Keratinocyte (primary cell): Measurements from ENCODE around the gene RRAGD. TPM values are rescaled to one million over a fixed set of nuclear protein-coding genes. Genes with fewer than 3 reads are reported as not detected.

Experiments
- DNase-seq: peaks from one replicate; pipeline ENCODE4 v3.0.0-alpha.2; 2011; ENCODE audit warnings: low read depth, missing footprints, low spot score
- FAIRE-seq: peaks from 2 replicates; lab custom pipeline; 2011; peaks lifted over from hg19 to GRCh38; lab: Jason Lieb, UNC
- H2AFZ ChIP-seq: 2 replicates; pipeline ENCODE4 v1.6.0; 2012; ENCODE audit warnings: low read length, control low read depth, inconsistent platforms; ENCODE audit not compliant: control insufficient read depth
- H3K27ac ChIP-seq: 2 replicates; pipeline ENCODE4 v1.5.1; 2011; ENCODE audit warnings: low read length; ENCODE audit not compliant: control insufficient read depth, insufficient read depth
- H3K27me3 ChIP-seq: 3 replicates; pipeline ENCODE4 v1.6.0; 2011; ENCODE audit warnings: low read length; ENCODE audit not compliant: control insufficient read depth, insufficient read depth; ENCODE audit errors: extremely low read depth
- H3K36me3 ChIP-seq, 2 experiments: 2 replicates in 1 of 2; 3 replicates in 1 of 2; pipeline ENCODE4 v1.5.1; 2011; ENCODE audit warnings: low read length in 2 of 2, mild to moderate bottlenecking in 1 of 2; ENCODE audit not compliant: control insufficient read depth in 2 of 2, insufficient read depth in 2 of 2; ENCODE audit errors: extremely low read depth in 1 of 2
- H3K4me1 ChIP-seq: 3 replicates; pipeline ENCODE4 v1.5.1; 2011; ENCODE audit warnings: low read length; ENCODE audit not compliant: control insufficient read depth, insufficient read depth; ENCODE audit errors: extremely low read depth
- H3K4me2 ChIP-seq: 3 replicates; pipeline ENCODE4 v1.6.0; 2011; ENCODE audit warnings: low read depth, low read length; ENCODE audit not compliant: control insufficient read depth, insufficient read depth; ENCODE audit errors: extremely low read depth
- H3K4me3 ChIP-seq, 3 experiments: fragments of 200-600 bp in 1 of 3; sonication (generic) in 1 of 3; 2 replicates in 2 of 3; 3 replicates in 1 of 3; pipeline ENCODE4 v1.5.1; 2011 to 2016; ENCODE audit warnings: low read length in 3 of 3, mild to moderate bottlenecking in 3 of 3, control low read depth in 2 of 3, inconsistent platforms in 1 of 3, low read depth in 1 of 3, mixed read lengths in 1 of 3, mixed run types in 1 of 3, moderate library complexity in 1 of 3; ENCODE audit not compliant: control insufficient read depth in 2 of 3, insufficient read depth in 2 of 3; ENCODE audit errors: extremely low read depth in 1 of 3
- H3K79me2 ChIP-seq: 2 replicates; pipeline ENCODE4 v1.6.0; 2012; ENCODE audit warnings: low read length; ENCODE audit not compliant: control insufficient read depth, insufficient read depth
- H3K9ac ChIP-seq: 3 replicates; pipeline ENCODE4 v1.6.0; 2011; ENCODE audit warnings: low read length; ENCODE audit not compliant: control insufficient read depth, insufficient read depth; ENCODE audit errors: extremely low read depth
- H3K9me1 ChIP-seq: 3 replicates; pipeline ENCODE4 v1.6.0; 2011; ENCODE audit warnings: low read length; ENCODE audit not compliant: control insufficient read depth, insufficient read depth; ENCODE audit errors: extremely low read depth
- H3K9me3 ChIP-seq: 2 replicates; pipeline ENCODE4 v1.5.1; 2012; ENCODE audit warnings: low read depth, low read length; ENCODE audit not compliant: control insufficient read depth
- H4K20me1 ChIP-seq: 3 replicates; pipeline ENCODE4 v1.6.0; 2011; ENCODE audit warnings: low read length; ENCODE audit not compliant: control insufficient read depth, insufficient read depth; ENCODE audit errors: extremely low read depth
- EZH2 ChIP-seq: IDR thresholded peaks from one replicate; pipeline ENCODE4 v1.6.1; 2012; ENCODE audit warnings: inconsistent platforms, mild to moderate bottlenecking, low read length, moderate library complexity
- dilution Hi-C: fragments of 300-500 bp; cut with MboI; formaldehyde crosslinking; loops from one replicate; pipeline ENCODE4 v1.7.0; 2020; ENCODE audit warnings: low sequenced_read_pairs; ENCODE audit not compliant: extremely low pct_ligation_motif_present
- polyA plus RNA-seq, 5 experiments: library from polyadenylated mRNA; depleted of rRNA in 3 of 5; stranded (reverse) in 3 of 5; stranded (forward) in 1 of 5; unstranded in 1 of 5; fragments of >200 nt; gene quantifications; 1 replicate in 1 of 5; 2 replicates in 3 of 5; 3 replicates in 1 of 5; pipeline versions ENCODE4 v1.2.1 to v1.2.3, GENCODE V29; 2011 to 2012; ENCODE audit warnings: missing spikeins in 2 of 5, low read depth in 1 of 5, low replicate concordance in 1 of 5
- TF ChIP-seq, protein P1 (sequence below), 3 experiments: IDR thresholded peaks in 1 of 3; conservative IDR thresholded peaks in 1 of 3; optimal IDR thresholded peaks in 1 of 3; 2 replicates in 2 of 3; 3 replicates in 1 of 3; pipeline versions ENCODE3 to v1.5.1; 2011; ENCODE audit warnings: low read length in 3 of 3, mild to moderate bottlenecking in 3 of 3, moderate library complexity in 2 of 3, control low read depth in 1 of 3, inconsistent platforms in 1 of 3; ENCODE audit not compliant: insufficient read depth in 2 of 3; ENCODE audit errors: extremely low read depth in 1 of 3

Gene RRAGD
- polyA plus RNA-seq, 1 donor (not counting 4 experiments of a cell fraction or from before 2014, with no cell fraction given) = 0.18 TPM

DNA sequence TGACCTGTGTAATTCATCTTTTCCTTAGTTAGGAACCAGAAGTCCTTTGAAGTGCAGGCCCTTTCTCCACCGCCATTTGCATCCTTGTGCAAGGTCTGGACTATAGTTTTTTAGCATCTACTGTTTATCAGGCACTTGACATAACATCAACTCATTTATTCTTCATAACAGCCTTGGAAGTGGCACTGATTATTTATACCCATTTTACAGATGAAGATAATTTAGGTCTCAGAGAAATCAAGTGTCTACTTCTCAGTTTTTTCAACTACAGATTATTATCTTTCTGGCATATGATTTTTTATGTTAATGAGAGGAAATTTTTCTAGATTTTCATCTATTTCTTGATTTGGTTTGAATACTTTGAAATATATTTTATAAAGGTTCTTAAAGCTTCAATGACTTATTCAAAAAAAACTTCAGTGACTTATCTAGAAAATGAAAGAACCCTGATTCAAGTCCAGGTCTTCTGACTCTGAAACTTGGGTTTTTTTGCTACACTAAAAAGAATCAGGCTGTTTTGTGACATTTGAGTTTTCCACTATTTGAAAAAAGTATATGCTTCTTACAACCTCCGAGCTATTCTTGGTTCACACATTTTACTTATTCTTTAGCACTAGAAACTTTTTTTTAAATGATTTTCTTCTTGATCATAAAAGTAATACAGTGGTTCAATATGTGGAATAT is 56.4 kb downstream of the RRAGD start:
- H3K4me3 ChIP-seq = no peak overlapping the region
- FAIRE-seq (no peak), DNase-seq (no peak)
- H3K4me2 ChIP-seq = no peak overlapping the region
- dilution Hi-C loops = no loop called here
- H3K27ac ChIP-seq = no peak overlapping the region
- no peak overlapping the region for H3K9ac ChIP-seq
- H3K4me1 ChIP-seq = peaks cover 10% of the 10 kb centered on the region
- H3K36me3 ChIP-seq = no peaks in the 10 kb centered on the region
- no peaks in the 10 kb centered on the region for H4K20me1 ChIP-seq
- peaks cover 14% of the 10 kb centered on the region for H3K79me2 ChIP-seq
- H3K9me1 ChIP-seq = no peaks in the 10 kb centered on the region
- no peaks in the 10 kb centered on the region for H3K9me3 ChIP-seq
- peaks cover 4% of the 10 kb centered on the region for H3K27me3 ChIP-seq
- H2AFZ ChIP-seq = no peak overlapping the region
- no peak for TF ChIP-seq EZH2
- TF ChIP-seq, protein P1, sequence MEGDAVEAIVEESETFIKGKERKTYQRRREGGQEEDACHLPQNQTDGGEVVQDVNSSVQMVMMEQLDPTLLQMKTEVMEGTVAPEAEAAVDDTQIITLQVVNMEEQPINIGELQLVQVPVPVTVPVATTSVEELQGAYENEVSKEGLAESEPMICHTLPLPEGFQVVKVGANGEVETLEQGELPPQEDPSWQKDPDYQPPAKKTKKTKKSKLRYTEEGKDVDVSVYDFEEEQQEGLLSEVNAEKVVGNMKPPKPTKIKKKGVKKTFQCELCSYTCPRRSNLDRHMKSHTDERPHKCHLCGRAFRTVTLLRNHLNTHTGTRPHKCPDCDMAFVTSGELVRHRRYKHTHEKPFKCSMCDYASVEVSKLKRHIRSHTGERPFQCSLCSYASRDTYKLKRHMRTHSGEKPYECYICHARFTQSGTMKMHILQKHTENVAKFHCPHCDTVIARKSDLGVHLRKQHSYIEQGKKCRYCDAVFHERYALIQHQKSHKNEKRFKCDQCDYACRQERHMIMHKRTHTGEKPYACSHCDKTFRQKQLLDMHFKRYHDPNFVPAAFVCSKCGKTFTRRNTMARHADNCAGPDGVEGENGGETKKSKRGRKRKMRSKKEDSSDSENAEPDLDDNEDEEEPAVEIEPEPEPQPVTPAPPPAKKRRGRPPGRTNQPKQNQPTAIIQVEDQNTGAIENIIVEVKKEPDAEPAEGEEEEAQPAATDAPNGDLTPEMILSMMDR (optimal IDR thresholded peaks at IDR 0.05 in 1 of 3, IDR thresholded peaks at IDR 0.05 in 1 of 3, conservative IDR thresholded peaks at IDR 0.05 in 1 of 3; ENCODE audit: extremely low read depth in 1 of 3, insufficient read depth in 2 of 3, low read length in 3 of 3) = no peak

DNA sequence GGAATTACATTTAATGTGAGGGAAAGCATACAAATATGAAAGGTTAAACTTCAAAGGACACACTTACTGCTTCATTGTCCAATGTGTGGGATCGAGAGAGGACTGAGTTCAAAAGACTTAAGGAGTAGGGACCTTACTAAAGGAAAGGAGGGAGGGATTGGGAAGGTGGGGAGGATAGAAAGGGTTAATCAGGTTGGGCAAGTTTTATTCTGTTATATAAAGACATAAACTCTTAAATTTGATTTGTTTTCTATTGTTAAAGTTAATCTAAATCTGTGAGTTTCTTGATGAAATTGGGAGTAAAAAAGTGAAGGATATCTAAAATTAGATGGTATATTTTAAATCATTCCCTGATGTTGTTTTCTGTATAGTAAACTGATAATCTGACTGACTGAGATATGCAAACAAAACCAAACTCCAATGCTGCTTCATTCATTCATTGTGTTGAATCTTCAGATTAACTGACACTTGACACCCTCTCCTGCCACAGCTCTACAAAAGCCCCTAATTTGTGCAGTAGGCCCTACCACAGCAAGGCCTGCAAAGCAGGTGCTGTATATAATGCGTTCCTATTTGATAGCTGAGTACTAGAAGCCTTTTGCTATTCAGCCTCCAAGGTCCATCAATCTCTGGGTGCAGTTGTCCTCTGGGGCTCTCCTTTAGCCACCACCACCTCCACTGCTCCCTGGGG is 58.2 kb downstream of the RRAGD start:
- peaks cover 11% of the 10 kb centered on the region for H3K4me1 ChIP-seq
- no peaks in the 10 kb centered on the region for H3K9me3 ChIP-seq
- H3K79me2 ChIP-seq = peaks cover 25% of the 10 kb centered on the region
- H2AFZ ChIP-seq = no peak overlapping the region
- TF ChIP-seq, protein P1 (optimal IDR thresholded peaks at IDR 0.05 in 1 of 3, IDR thresholded peaks at IDR 0.05 in 1 of 3, conservative IDR thresholded peaks at IDR 0.05 in 1 of 3; ENCODE audit: extremely low read depth in 1 of 3, insufficient read depth in 2 of 3, low read length in 3 of 3) = no peak
- H3K27me3 ChIP-seq = peaks cover 4% of the 10 kb centered on the region
- no peak overlapping the region for H3K4me3 ChIP-seq
- no peak overlapping the region for H3K4me2 ChIP-seq
- no peak overlapping the region for H3K27ac ChIP-seq
- H3K9ac ChIP-seq = no peak overlapping the region
- dilution Hi-C loops = no loop called here
- no peaks in the 10 kb centered on the region for H3K36me3 ChIP-seq
- FAIRE-seq = no peak
- DNase-seq = no peak
- no peaks in the 10 kb centered on the region for H3K9me1 ChIP-seq
- H4K20me1 ChIP-seq = no peaks in the 10 kb centered on the region
